GM18861 (cell line): ENCODE data around the gene ALAS1.

Experiments
- ATAC-seq: cut with Tn5 transposase; IDR thresholded peaks from one replicate; pipeline ENCODE4 v1.9.1; 2021; ENCODE audit not compliant: unreplicated experiment

The ALAS1 gene

GRCh38 chr3:52233968-52234367 lies 36.0 kb downstream of the ALAS1 start:
- ATAC-seq = no peak

GRCh38 chr3:52234516-52235447 lies 36.8 kb downstream of the ALAS1 start:
- no peak for ATAC-seq

GRCh38 chr3:52236424-52236886 lies 38.5 kb downstream of the ALAS1 start:
- no peak for ATAC-seq

- ATAC-seq = no peak
Observed at GRCh38 chr3:52237006-52237656, 39.2 kb downstream of the ALAS1 start.

- ATAC-seq = no peak
Observed at GRCh38 chr3:52237657-52238172, 39.8 kb downstream of the ALAS1 start.

- no peak for ATAC-seq
Observed at GRCh38 chr3:52238193-52238760, 40.3 kb downstream of the ALAS1 start.

GRCh38 chr3:52238761-52239701 lies 41.1 kb downstream of the ALAS1 start, which contains the start of gene TWF2:
Gene TWF2 (minus strand): TSS chr3:52239158. CDS start chr3:52239016, 142 bp downstream.
- ATAC-seq = peak; percentile 47

GRCh38 chr3:52240059-52240885 lies 42.3 kb downstream of the ALAS1 start:
- peak; percentile 23 for ATAC-seq

GRCh38 chr3:52240886-52241370 lies 43.0 kb downstream of the ALAS1 start:
- ATAC-seq = no peak

- no peak for ATAC-seq
Observed at GRCh38 chr3:52242039-52242438, 44.1 kb downstream of the ALAS1 start.

- peak; percentile 33 for ATAC-seq
Observed at GRCh38 chr3:52243791-52244628, 46.0 kb downstream of the ALAS1 start.

- no peak for ATAC-seq
Observed at GRCh38 chr3:52245322-52246263, 47.6 kb downstream of the ALAS1 start, which contains the start of gene PPM1M. Gene PPM1M (plus strand): TSS chr3:52245759. CDS start chr3:52245825, 66 bp downstream.

- no peak for ATAC-seq
Observed at GRCh38 chr3:52246264-52246620, 48.3 kb downstream of the ALAS1 start.

- no peak for ATAC-seq
Observed at GRCh38 chr3:52246728-52247408, 48.9 kb downstream of the ALAS1 start.

- ATAC-seq = no peak
Observed at GRCh38 chr3:52247409-52248164, 49.6 kb downstream of the ALAS1 start.

- ATAC-seq = no peak
Observed at GRCh38 chr3:52248165-52248541, 50.2 kb downstream of the ALAS1 start.
